GM23338 (cell line): ENCODE measurements around the gene SMIM45.

Source experiments
- ATAC-seq: fragments of 200-7000 bp; cut with Tn5 transposase; 3 replicates; pipeline ENCODE4 v1.9.1; 2020
- DNase-seq: peaks from one replicate; pipeline ENCODE4 v3.0.0-alpha.2; 2015; ENCODE audit warnings: low spot score
- H2AFZ ChIP-seq: fragments of 200-600 bp; sonication (generic); 2 replicates; pipeline ENCODE4 v1.8.0; 2016; ENCODE audit warnings: antibody characterized with exemption, mild to moderate bottlenecking, moderate library complexity
- H3F3A ChIP-seq: fragments of 200-600 bp; sonication (generic); replicated peaks from 2 replicates; pipeline ENCODE4 v1.8.0; 2017; ENCODE audit warnings: antibody characterized with exemption, mixed run types, low read depth
- H3K27ac ChIP-seq: fragments of 200-600 bp; sonication (generic); 2 replicates; pipeline ENCODE4 v1.6.1; 2016; ENCODE audit warnings: low read depth
- H3K27me3 ChIP-seq: fragments of 200-600 bp; sonication (generic); 2 replicates; pipeline ENCODE4 v1.8.0; 2016; ENCODE audit warnings: mild to moderate bottlenecking, mixed run types, moderate library complexity; ENCODE audit not compliant: insufficient read depth
- H3K36me3 ChIP-seq: fragments of 200-600 bp; sonication (generic); 2 replicates; pipeline ENCODE4 v1.8.0; 2016; ENCODE audit warnings: mild to moderate bottlenecking; ENCODE audit not compliant: insufficient read depth
- H3K4me1 ChIP-seq: fragments of 200-600 bp; sonication (generic); 2 replicates; pipeline ENCODE4 v1.8.0; 2016; ENCODE audit warnings: mild to moderate bottlenecking, moderate library complexity; ENCODE audit not compliant: insufficient read depth
- H3K4me2 ChIP-seq: fragments of 200-600 bp; sonication (generic); 2 replicates; pipeline ENCODE4 v1.7.1; 2017; ENCODE audit warnings: mixed run types
- H3K4me3 ChIP-seq: fragments of 200-600 bp; sonication (generic); 2 replicates; pipeline ENCODE4 v1.6.1; 2016; ENCODE audit warnings: mixed run types
- H3K79me2 ChIP-seq: fragments of 200-600 bp; sonication (generic); replicated peaks from 2 replicates; pipeline ENCODE4 v1.8.0; 2017; ENCODE audit warnings: mild to moderate bottlenecking; ENCODE audit not compliant: insufficient read depth
- H3K9me2 ChIP-seq: fragments of 200-600 bp; sonication (generic); 2 replicates; pipeline ENCODE4 v1.8.0; 2017; ENCODE audit not compliant: insufficient read depth
- H4K20me1 ChIP-seq: fragments of 200-600 bp; sonication (generic); replicated peaks from 2 replicates; pipeline ENCODE4 v1.8.0; 2017; ENCODE audit warnings: mild to moderate bottlenecking; ENCODE audit not compliant: insufficient read depth
- H3K27ac Mint-ChIP-seq: 2 replicates; pipeline ENCODE4 v1.8.0; 2020; ENCODE audit warnings: inconsistent platforms, mild to moderate bottlenecking, moderate library complexity, mixed read lengths
- H3K27me3 Mint-ChIP-seq: 3 replicates; pipeline ENCODE4 v1.8.0; 2022; ENCODE audit warnings: low read depth, mild to moderate bottlenecking, moderate library complexity, mixed read lengths, inconsistent platforms; ENCODE audit not compliant: insufficient read depth, poor library complexity
- H3K36me3 Mint-ChIP-seq: 3 replicates; pipeline ENCODE4 v1.8.0; 2021; ENCODE audit warnings: low read depth, mild to moderate bottlenecking, inconsistent platforms, moderate library complexity, mixed read lengths
- H3K4me1 Mint-ChIP-seq: 3 replicates; pipeline ENCODE4 v1.8.0; 2020; ENCODE audit warnings: mild to moderate bottlenecking, inconsistent platforms, mixed read lengths
- H3K4me3 Mint-ChIP-seq: 3 replicates; pipeline ENCODE4 v1.8.0; 2021; ENCODE audit warnings: moderate library complexity, mild to moderate bottlenecking, inconsistent platforms, mixed read lengths
- H3K9me3 Mint-ChIP-seq: 3 replicates; pipeline ENCODE4 v1.8.0; 2020; ENCODE audit warnings: moderate library complexity, mild to moderate bottlenecking, inconsistent platforms, mixed read lengths
- CREB1 ChIP-seq: fragments of 250-450 bp; sonication (Bioruptor Pico); IDR thresholded peaks from 2 replicates; pipeline ENCODE4 v1.5.0; 2020; ENCODE audit warnings: low read depth, mild to moderate bottlenecking, moderate library complexity
- CTCF ChIP-seq, 2 experiments: fragments of 200-600 bp in 1 of 2; sonication (generic) in 1 of 2; conservative IDR thresholded peaks; 2 replicates each; pipeline versions ENCODE4 v1.5.1 to v1.6.1; 2016 to 2017; ENCODE audit warnings: antibody characterized with exemption in 2 of 2, low read depth in 2 of 2, mild to moderate bottlenecking in 2 of 2, moderate library complexity in 1 of 2
- ETS1 ChIP-seq: IDR thresholded peaks from 2 replicates; pipeline ENCODE4 v1.6.1; 2016; ENCODE audit warnings: antibody characterized with exemption
- EZH2 ChIP-seq: fragments of 200-600 bp; sonication (generic); IDR thresholded peaks from one replicate; pipeline ENCODE4 v1.8.0; 2017; ENCODE audit warnings: antibody characterized with exemption, mild to moderate bottlenecking, low read depth; ENCODE audit not compliant: unreplicated experiment
- EZH2phosphoT487 ChIP-seq: fragments of 200-600 bp; sonication (generic); IDR thresholded peaks from one replicate; pipeline ENCODE4 v1.8.1; 2018; ENCODE audit warnings: antibody characterized with exemption; ENCODE audit not compliant: unreplicated experiment
- JUNB ChIP-seq: IDR thresholded peaks from one replicate; pipeline ENCODE4 v1.6.1; 2016; ENCODE audit warnings: antibody characterized with exemption; ENCODE audit not compliant: unreplicated experiment
- NANOG ChIP-seq: IDR thresholded peaks from 2 replicates; pipeline ENCODE4 v1.6.1; 2016; ENCODE audit warnings: antibody characterized with exemption, borderline replicate concordance
- POLR2AphosphoS5 ChIP-seq: IDR thresholded peaks from 2 replicates; pipeline ENCODE4 v1.6.1; 2016; ENCODE audit warnings: antibody characterized with exemption, low read depth
- REST ChIP-seq: IDR thresholded peaks from one replicate; pipeline ENCODE4 v1.6.1; 2018; ENCODE audit warnings: antibody characterized with exemption; ENCODE audit not compliant: unreplicated experiment
- STAT1 ChIP-seq: IDR thresholded peaks from one replicate; pipeline ENCODE4 v1.6.1; 2016; ENCODE audit warnings: antibody characterized with exemption; ENCODE audit not compliant: unreplicated experiment
- ZNF114 ChIP-seq: fragments of 250-450 bp; sonication (Bioruptor Pico); IDR thresholded peaks from 2 replicates; pipeline ENCODE4 v1.5.0; 2020; ENCODE audit warnings: mild to moderate bottlenecking, moderate library complexity
- ZNF331 ChIP-seq: fragments of 250-450 bp; sonication (Bioruptor Pico); IDR thresholded peaks from 2 replicates; pipeline ENCODE4 v1.5.0; 2020; ENCODE audit warnings: low read depth, mild to moderate bottlenecking, moderate library complexity
- ZNF462 ChIP-seq: fragments of 250-450 bp; sonication (Bioruptor Pico); IDR thresholded peaks from 2 replicates; pipeline ENCODE4 v1.5.0; 2020; ENCODE audit warnings: mild to moderate bottlenecking, moderate library complexity

SMIM45 gene

GRCh38 chr22:41909310-41910049 is 42.5 kb upstream of the SMIM45 start:
- Histone ChIP-seq H3K4me3 (peak overlapping the region; percentile 48; the same call in 1 of the 2 replicates), H3K27ac (no peak overlapping the region), H3F3A (peaks cover 20% of the 10 kb centered on the region), H2AFZ (no peak overlapping the region), H3K79me2 (no peaks in the 10 kb centered on the region), H3K36me3 (no peaks in the 10 kb centered on the region), H3K4me2 (peak overlapping the region; percentile 73), H3K4me1 (peaks cover 8% of the 10 kb centered on the region; the same call in 1 of the 2 replicates), H3K27me3 (peaks cover 63% of the 10 kb centered on the region), H3K9me2 (no peaks in the 10 kb centered on the region), H4K20me1 (peaks cover 5% of the 10 kb centered on the region)
- Mint-ChIP-seq H3K27ac (no peak overlapping the region), H3K36me3 (peaks cover 6% of the 10 kb centered on the region), H3K9me3 (peaks cover 6% of the 10 kb centered on the region), H3K4me3 (0 out of 3 replicates have a peak overlapping the region, but pooled peaks have one; percentile 10), H3K4me1 (peaks cover 12% of the 10 kb centered on the region; the same call in 2 of the 3 replicates), H3K27me3 (peaks cover 64% of the 10 kb centered on the region)
- TF ChIP-seq CREB1 (CRISPR knock-in tag) (no peak), STAT1 (no peak), ZNF331 (CRISPR knock-in tag) (no peak), EZH2 (no peak), ZNF114 (no peak), REST (no peak), POLR2AphosphoS5 (no peak), CTCF (conservative IDR thresholded peaks at IDR 0.05; ENCODE audit: low read depth in 2 of 2) (no peak), ETS1 (no peak), NANOG (no peak), EZH2phosphoT487 (no peak), JUNB (no peak), ZNF462 (CRISPR knock-in tag) (no peak)
- DNase-seq = peak; percentile 66
- ATAC-seq = peak; percentile 6
